H1 (cell line): Measurements from ENCODE around the gene MMP28. TPM values are rescaled to one million over a fixed set of nuclear protein-coding genes. Genes with fewer than 3 reads are reported as not detected.

ENCODE experiments used
- E2F6 ChIP-seq: IDR thresholded peaks from 2 replicates; pipeline ENCODE4 v1.6.1; 2012; ENCODE audit warnings: inconsistent platforms
- HDAC2 ChIP-seq, 2 experiments: fragments of 300-600 bp in 1 of 2; sonication (generic) in 1 of 2; IDR thresholded peaks; 2 replicates each; pipeline ENCODE4 v1.6.1; 2011 to 2012; ENCODE audit warnings: low read depth in 2 of 2, low read length in 2 of 2, mild to moderate bottlenecking in 2 of 2, moderate library complexity in 2 of 2, borderline replicate concordance in 1 of 2, inconsistent platforms in 1 of 2
- JUND ChIP-seq: IDR thresholded peaks from 2 replicates; pipeline ENCODE4 v1.6.1; 2011; ENCODE audit warnings: mild to moderate bottlenecking, improper control_type of control experiment, low read length
- POLR2AphosphoS5 ChIP-seq: IDR thresholded peaks from 2 replicates; pipeline ENCODE4 v1.6.1; 2011; ENCODE audit warnings: low read depth, low read length
- RAD21 ChIP-seq, 2 experiments: IDR thresholded peaks in 1 of 2; conservative IDR thresholded peaks in 1 of 2; 2 replicates each; pipeline ENCODE4 v1.6.1; 2011; ENCODE audit warnings: low read depth in 2 of 2, low read length in 2 of 2, improper control_type of control experiment in 1 of 2, inconsistent platforms in 1 of 2, mild to moderate bottlenecking in 1 of 2, moderate library complexity in 1 of 2
- SIN3A ChIP-seq, 2 experiments: IDR thresholded peaks in 1 of 2; conservative IDR thresholded peaks in 1 of 2; 2 replicates each; pipeline ENCODE4 v1.6.1; 2011 to 2012; ENCODE audit warnings: low read length in 2 of 2, improper control_type of control experiment in 1 of 2, low read depth in 1 of 2, mild to moderate bottlenecking in 1 of 2
- SIX5 ChIP-seq: IDR thresholded peaks from 2 replicates; pipeline ENCODE4 v1.6.1; 2011; ENCODE audit warnings: mild to moderate bottlenecking, low read depth, low read length
- TAF7 ChIP-seq: optimal IDR thresholded peaks from 2 replicates; pipeline ENCODE3; 2011; ENCODE audit warnings: low read depth, mild to moderate bottlenecking, inconsistent platforms, low read length, moderate library complexity, borderline replicate concordance
- polyA plus RNA-seq, 7 experiments: library from polyadenylated mRNA; depleted of rRNA in 3 of 7; stranded (reverse) in 5 of 7; unstranded in 2 of 7; fragments of >200 nt in 5 of 7; fragments of 200-250 nt in 2 of 7; gene quantifications; 1 replicate in 5 of 7; 2 replicates in 1 of 7; 4 replicates in 1 of 7; pipeline versions ENCODE4 v1.2.1 to v1.2.3, GENCODE V29; 2011 to 2013; ENCODE audit warnings: missing spikeins in 2 of 7, mixed read lengths in 2 of 7
- total RNA-seq: library from RNA; stranded (reverse); fragmentation: NEBNext Ultra II Directional; extraction: Animal tissue kit (Norgen Biotek cat#: 25700); gene quantifications from 2 replicates; pipeline ENCODE4 v1.2.1, GENCODE V29; 2021

The MMP28 gene
- total and polyA plus RNA-seq, 2 of the 8 experiments (the other 6 are each of a cell fraction or from before 2014, with no cell fraction given): not detected

GRCh38 chr17:35844547-35844946 lies 49.1 kb upstream of the MMP28 start (continued):
- TF ChIP-seq E2F6: no peak
- TF ChIP-seq SIX5: no peak
- TF ChIP-seq RAD21 (IDR thresholded peaks at IDR 0.05 in 1 of 2, conservative IDR thresholded peaks at IDR 0.05 in 1 of 2; ENCODE audit: low read depth in 2 of 2, low read length in 2 of 2): no peak
- no peak for TF ChIP-seq POLR2AphosphoS5
- TF ChIP-seq HDAC2 (IDR thresholded peaks at IDR 0.05; ENCODE audit: borderline replicate concordance in 1 of 2, low read depth in 2 of 2, low read length in 2 of 2): no peak
- TF ChIP-seq SIN3A (conservative IDR thresholded peaks at IDR 0.05 in 1 of 2, IDR thresholded peaks at IDR 0.05 in 1 of 2; ENCODE audit: low read depth in 1 of 2, low read length in 2 of 2): no peak
- TF ChIP-seq TAF7: no peak
- TF ChIP-seq JUND: no peak
- TF ChIP-seq, all 59 proteins: peak for 0
